ENCODE data around the gene KLHDC8B. TPM values are rescaled to one million over a fixed set of nuclear protein-coding genes. Genes with fewer than 3 reads are reported as not detected.

The KLHDC8B gene
- 85.6 TPM for polyA plus RNA-seq
- long read RNA-seq, donor 1, partial matches to known transcripts = 0 of 4 reads
- long read RNA-seq, donor 1, other reads (novel, unspliced or antisense) = 0 of 4 reads
- long read RNA-seq, donor 2, transcript KLHDC8B-201 (6 exons, 1,959 nt) = major isoform, 23 of 45 reads
- long read RNA-seq, donor 2, partial matches to known transcripts = 22 of 45 reads
- long read RNA-seq, donor 2, other reads (novel, unspliced or antisense) = 0 of 45 reads
- long read RNA-seq, donor 3 = 0 reads
- long read RNA-seq, donor 4 = 0 reads
- long read RNA-seq, donor 5, transcript KLHDC8B-201 (6 exons, 1,959 nt) = major isoform, 5 of 6 reads
- long read RNA-seq, donor 5, partial matches to known transcripts = 0 of 6 reads
- long read RNA-seq, donor 5, other reads (novel, unspliced or antisense) = 0 of 6 reads
- long read RNA-seq, donor 6, transcript KLHDC8B-201 (6 exons, 1,959 nt) = major isoform, 12 of 27 reads
- long read RNA-seq, donor 6, partial matches to known transcripts = 10 of 27 reads
- long read RNA-seq, donor 6, other reads (novel, unspliced or antisense) = 5 of 27 reads
- long read RNA-seq, donor 7, partial matches to known transcripts = 0 of 4 reads
- long read RNA-seq, donor 7, other reads (novel, unspliced or antisense) = 0 of 4 reads
- long read RNA-seq, donor 8, transcript KLHDC8B-201 (6 exons, 1,959 nt) = major isoform, 14 of 14 reads
- long read RNA-seq, donor 8, partial matches to known transcripts = 0 of 14 reads
- long read RNA-seq, donor 8, other reads (novel, unspliced or antisense) = 0 of 14 reads
- long read RNA-seq, donor 9, transcript KLHDC8B-201 (6 exons, 1,959 nt) = major isoform, 16 of 16 reads
- long read RNA-seq, donor 9, partial matches to known transcripts = 0 of 16 reads
- long read RNA-seq, donor 9, other reads (novel, unspliced or antisense) = 0 of 16 reads
- long read RNA-seq, donor 10, transcript KLHDC8B-201 (6 exons, 1,959 nt) = major isoform, 20 of 21 reads
- long read RNA-seq, donor 10, partial matches to known transcripts = 0 of 21 reads
- long read RNA-seq, donor 10, other reads (novel, unspliced or antisense) = 0 of 21 reads
- long read RNA-seq, donor 11, transcript KLHDC8B-201 (6 exons, 1,959 nt) = major isoform, 11 of 11 reads
- long read RNA-seq, donor 11, partial matches to known transcripts = 0 of 11 reads
- long read RNA-seq, donor 11, other reads (novel, unspliced or antisense) = 0 of 11 reads

GRCh38 chr3:49171119-49171774, at the start of gene KLHDC8B:
Gene KLHDC8B, plus strand, starts transcription at chr3:49171598. Its CDS starts 1,172 bp downstream, at chr3:49172770.
- Histone ChIP-seq H3K4me3 (ENCODE audit: low read length) (peak within 1 kb of the TSS; percentile 95), H3K27me3 (ENCODE audit: control insufficient read depth, insufficient read depth, low read length) (no peaks in the 10 kb centered on the region), H3K9me3 (ENCODE audit: control insufficient read depth, low read depth, low read length) (no peaks in the 10 kb centered on the region), H3K36me3 (ENCODE audit: control insufficient read depth, insufficient read depth, low read length) (peaks cover 20% of the 10 kb centered on the region), H3K27ac (ENCODE audit: low read length) (peak within 1 kb of the TSS; percentile 94), H3K4me1 (ENCODE audit: control insufficient read depth, insufficient read depth, low read length) (peaks cover 51% of the 10 kb centered on the region)
- no CpG with 5 or more reads among the region's 57 CpGs for WGBS (ENCODE audit: insufficient coverage, low lambda C conversion rate)
- peak; percentile 84 to 95 for DNase-seq

GRCh38 chr3:49122022-49122421, 49.4 kb upstream of the KLHDC8B start:
- WGBS (ENCODE audit: insufficient coverage, low lambda C conversion rate) = no CpG with 5 or more reads among the region's 12 CpGs
- Histone ChIP-seq H3K9me3 (ENCODE audit: control insufficient read depth, low read depth, low read length) (no peaks in the 10 kb centered on the region), H3K4me1 (ENCODE audit: control insufficient read depth, insufficient read depth, low read length) (peaks cover 11% of the 10 kb centered on the region), H3K27me3 (ENCODE audit: control insufficient read depth, insufficient read depth, low read length) (no peaks in the 10 kb centered on the region), H3K27ac (ENCODE audit: low read length) (no peak overlapping the region), H3K4me3 (ENCODE audit: low read length) (no peak overlapping the region), H3K36me3 (ENCODE audit: control insufficient read depth, insufficient read depth, low read length) (peaks cover 66% of the 10 kb centered on the region)
- DNase-seq = no peak

GRCh38 chr3:49122451-49122850, 48.9 kb upstream of the KLHDC8B start:
- no peaks in the 10 kb centered on the region for H3K9me3 ChIP-seq (ENCODE audit: control insufficient read depth, low read depth, low read length)
- no peak for DNase-seq
- no peaks in the 10 kb centered on the region for H3K27me3 ChIP-seq (ENCODE audit: control insufficient read depth, insufficient read depth, low read length)
- no CpG with 5 or more reads among the region's 7 CpGs for WGBS (ENCODE audit: insufficient coverage, low lambda C conversion rate)
- H3K36me3 ChIP-seq (ENCODE audit: control insufficient read depth, insufficient read depth, low read length) = peaks cover 62% of the 10 kb centered on the region
- H3K4me3 ChIP-seq (ENCODE audit: low read length) = no peak overlapping the region
- peaks cover 11% of the 10 kb centered on the region for H3K4me1 ChIP-seq (ENCODE audit: control insufficient read depth, insufficient read depth, low read length)
- H3K27ac ChIP-seq (ENCODE audit: low read length) = no peak overlapping the region

GRCh38 chr3:49122886-49123545, 48.4 kb upstream of the KLHDC8B start:
- no peak overlapping the region for H3K4me3 ChIP-seq (ENCODE audit: low read length)
- no CpG with 5 or more reads among the region's 17 CpGs for WGBS (ENCODE audit: insufficient coverage, low lambda C conversion rate)
- H3K9me3 ChIP-seq (ENCODE audit: control insufficient read depth, low read depth, low read length) = no peaks in the 10 kb centered on the region
- H3K27ac ChIP-seq (ENCODE audit: low read length) = no peak overlapping the region
- DNase-seq = no peak
- H3K36me3 ChIP-seq (ENCODE audit: control insufficient read depth, insufficient read depth, low read length) = peaks cover 57% of the 10 kb centered on the region
- no peaks in the 10 kb centered on the region for H3K27me3 ChIP-seq (ENCODE audit: control insufficient read depth, insufficient read depth, low read length)
- peaks cover 11% of the 10 kb centered on the region for H3K4me1 ChIP-seq (ENCODE audit: control insufficient read depth, insufficient read depth, low read length)

GRCh38 chr3:49123687-49124086, 47.7 kb upstream of the KLHDC8B start:
- H3K36me3 ChIP-seq (ENCODE audit: control insufficient read depth, insufficient read depth, low read length) = peaks cover 58% of the 10 kb centered on the region
- no peak overlapping the region for H3K4me3 ChIP-seq (ENCODE audit: low read length)
- H3K27me3 ChIP-seq (ENCODE audit: control insufficient read depth, insufficient read depth, low read length) = no peaks in the 10 kb centered on the region
- no CpG with 5 or more reads among the region's 17 CpGs for WGBS (ENCODE audit: insufficient coverage, low lambda C conversion rate)
- H3K9me3 ChIP-seq (ENCODE audit: control insufficient read depth, low read depth, low read length) = no peaks in the 10 kb centered on the region
- DNase-seq = no peak
- peaks cover 11% of the 10 kb centered on the region for H3K4me1 ChIP-seq (ENCODE audit: control insufficient read depth, insufficient read depth, low read length)
- H3K27ac ChIP-seq (ENCODE audit: low read length) = no peak overlapping the region

- Histone ChIP-seq H3K9me3 (ENCODE audit: control insufficient read depth, low read depth, low read length) (no peaks in the 10 kb centered on the region), H3K36me3 (ENCODE audit: control insufficient read depth, insufficient read depth, low read length) (peaks cover 58% of the 10 kb centered on the region), H3K4me1 (ENCODE audit: control insufficient read depth, insufficient read depth, low read length) (peaks cover 8% of the 10 kb centered on the region), H3K27me3 (ENCODE audit: control insufficient read depth, insufficient read depth, low read length) (no peaks in the 10 kb centered on the region), H3K27ac (ENCODE audit: low read length) (no peak overlapping the region), H3K4me3 (ENCODE audit: low read length) (no peak overlapping the region)
- no peak for DNase-seq
- WGBS (ENCODE audit: insufficient coverage, low lambda C conversion rate) = no CpG with 5 or more reads among the region's 7 CpGs
Observed at GRCh38 chr3:49124203-49124602, 47.2 kb upstream of the KLHDC8B start.

GRCh38 chr3:49124991-49125670, 46.3 kb upstream of the KLHDC8B start:
- Histone ChIP-seq H3K36me3 (ENCODE audit: control insufficient read depth, insufficient read depth, low read length) (peaks cover 66% of the 10 kb centered on the region), H3K4me3 (ENCODE audit: low read length) (no peak overlapping the region), H3K27ac (ENCODE audit: low read length) (no peak overlapping the region), H3K4me1 (ENCODE audit: control insufficient read depth, insufficient read depth, low read length) (no peaks in the 10 kb centered on the region), H3K9me3 (ENCODE audit: control insufficient read depth, low read depth, low read length) (no peaks in the 10 kb centered on the region), H3K27me3 (ENCODE audit: control insufficient read depth, insufficient read depth, low read length) (no peaks in the 10 kb centered on the region)
- no CpG with 5 or more reads among the region's 14 CpGs for WGBS (ENCODE audit: insufficient coverage, low lambda C conversion rate)
- DNase-seq = no peak

- Histone ChIP-seq H3K4me1 (ENCODE audit: control insufficient read depth, insufficient read depth, low read length) (peaks cover 18% of the 10 kb centered on the region), H3K9me3 (ENCODE audit: control insufficient read depth, low read depth, low read length) (no peaks in the 10 kb centered on the region), H3K27ac (ENCODE audit: low read length) (no peak overlapping the region), H3K36me3 (ENCODE audit: control insufficient read depth, insufficient read depth, low read length) (peaks cover 31% of the 10 kb centered on the region), H3K4me3 (ENCODE audit: low read length) (no peak overlapping the region), H3K27me3 (ENCODE audit: control insufficient read depth, insufficient read depth, low read length) (no peaks in the 10 kb centered on the region)
- DNase-seq = no peak
- WGBS (ENCODE audit: insufficient coverage, low lambda C conversion rate) = no CpG with 5 or more reads among the region's 12 CpGs
Observed at GRCh38 chr3:49131040-49131439, 40.4 kb upstream of the KLHDC8B start.

- Histone ChIP-seq H3K36me3 (ENCODE audit: control insufficient read depth, insufficient read depth, low read length) (peaks cover 27% of the 10 kb centered on the region), H3K27me3 (ENCODE audit: control insufficient read depth, insufficient read depth, low read length) (no peaks in the 10 kb centered on the region), H3K9me3 (ENCODE audit: control insufficient read depth, low read depth, low read length) (no peaks in the 10 kb centered on the region), H3K4me3 (ENCODE audit: low read length) (peak overlapping the region; percentile 86), H3K27ac (ENCODE audit: low read length) (no peak overlapping the region), H3K4me1 (ENCODE audit: control insufficient read depth, insufficient read depth, low read length) (peaks cover 18% of the 10 kb centered on the region)
- no peak for DNase-seq
- WGBS (ENCODE audit: insufficient coverage, low lambda C conversion rate) = no CpG with 5 or more reads among the region's 6 CpGs
Observed at GRCh38 chr3:49131576-49131975, 39.8 kb upstream of the KLHDC8B start.

All from large intestine (tissue), 12 donors.